Suprapubic skin (tissue), 3 donors: ENCODE data around the gene MICB.

Source experiments
- CTCF ChIP-seq, 2 donors: fragments of 200-600 bp in 1 of 2; fragments of 450-650 bp in 1 of 2; sonication (generic) in 1 of 2; IDR thresholded peaks; one replicate each; pipeline ENCODE4 v1.5.1; 2016 to 2019; ENCODE audit warnings: antibody characterized with exemption in 2 of 2, mild to moderate bottlenecking in 1 of 2, moderate library complexity in 1 of 2
- POLR2AphosphoS5 ChIP-seq, 3 donors: sonication (generic); formaldehyde crosslinking; IDR thresholded peaks; one replicate each; pipeline ENCODE4 v1.6.1; 2017; ENCODE audit warnings: antibody characterized with exemption in 3 of 3

- TF ChIP-seq POLR2AphosphoS5 (IDR thresholded peaks at IDR 0.05) (no peak), CTCF (IDR thresholded peaks at IDR 0.05) (no peak)
Measured at GRCh38 chr6:31483392-31483791, 14.6 kb upstream of the MICB start.
